GM23248 (cell line): ENCODE results near the gene FGGY. TPM values are rescaled to one million over a fixed set of nuclear protein-coding genes. Genes with fewer than 3 reads are reported as not detected.
A peak's percentile ranks its signal among the peaks of the same experiment; 100 is the strongest.

Experiments used
- DNase-seq: peaks from one replicate; pipeline ENCODE4 v3.0.0-alpha.2; 2015
- H2AFZ ChIP-seq: fragments of 200-600 bp; sonication (generic); 2 replicates; pipeline ENCODE4 v1.6.1; 2016; ENCODE audit warnings: antibody characterized with exemption
- H3F3A ChIP-seq: fragments of 200-600 bp; sonication (generic); 2 replicates; pipeline ENCODE4 v1.6.1; 2016; ENCODE audit warnings: mild to moderate bottlenecking, antibody characterized with exemption, mixed run types; ENCODE audit not compliant: insufficient read depth
- H3K27ac ChIP-seq: fragments of 200-600 bp; sonication (generic); 2 replicates; pipeline ENCODE4 v1.5.1; 2016; ENCODE audit warnings: mild to moderate bottlenecking
- H3K27me3 ChIP-seq: fragments of 200-600 bp; sonication (generic); replicated peaks from 2 replicates; pipeline ENCODE4 v1.6.1; 2016; ENCODE audit warnings: mild to moderate bottlenecking; ENCODE audit not compliant: insufficient read depth
- H3K36me3 ChIP-seq: fragments of 200-600 bp; sonication (generic); 2 replicates; pipeline ENCODE4 v1.6.1; 2016; ENCODE audit warnings: low read depth, mild to moderate bottlenecking
- H3K4me1 ChIP-seq: fragments of 200-600 bp; sonication (generic); 2 replicates; pipeline ENCODE4 v1.6.1; 2016; ENCODE audit warnings: mild to moderate bottlenecking; ENCODE audit not compliant: insufficient read depth
- H3K4me2 ChIP-seq: fragments of 200-600 bp; sonication (generic); one replicate; pipeline ENCODE4 v1.6.1; 2016; ENCODE audit warnings: mild to moderate bottlenecking; ENCODE audit not compliant: unreplicated experiment
- H3K4me3 ChIP-seq: fragments of 200-600 bp; sonication (generic); 2 replicates; pipeline ENCODE4 v1.5.1; 2016; ENCODE audit warnings: mild to moderate bottlenecking
- H3K79me2 ChIP-seq: fragments of 200-600 bp; sonication (generic); 2 replicates; pipeline ENCODE4 v1.6.1; 2016; ENCODE audit warnings: mild to moderate bottlenecking; ENCODE audit not compliant: insufficient read depth
- H3K9ac ChIP-seq: fragments of 200-600 bp; sonication (generic); 2 replicates; pipeline ENCODE4 v1.6.1; 2016; ENCODE audit warnings: mild to moderate bottlenecking
- H3K9me2 ChIP-seq: fragments of 200-600 bp; sonication (generic); 2 replicates; pipeline ENCODE4 v1.6.1; 2016; ENCODE audit warnings: mixed run types, mild to moderate bottlenecking, moderate library complexity; ENCODE audit not compliant: insufficient read depth
- H3K9me3 ChIP-seq: fragments of 200-600 bp; sonication (generic); one replicate; pipeline ENCODE4 v1.6.1; 2017; ENCODE audit warnings: low read depth
- H4K20me1 ChIP-seq: fragments of 200-600 bp; sonication (generic); 2 replicates; pipeline ENCODE4 v1.6.0; 2016; ENCODE audit not compliant: insufficient read depth
- EZH2 ChIP-seq: fragments of 200-600 bp; sonication (generic); IDR thresholded peaks from 2 replicates; pipeline ENCODE4 v1.6.1; 2018; ENCODE audit warnings: antibody characterized with exemption, mild to moderate bottlenecking; ENCODE audit not compliant: insufficient read depth, poor library complexity, severe bottlenecking
- EZH2phosphoT487 ChIP-seq: fragments of 200-600 bp; sonication (generic); IDR thresholded peaks from 2 replicates; pipeline ENCODE4 v1.6.1; 2018; ENCODE audit warnings: antibody characterized with exemption, moderate library complexity, mild to moderate bottlenecking, low read depth; ENCODE audit not compliant: insufficient read depth
- WGBS, 2 experiments: methylation state at CpG; one replicate each; pipeline ENCODE4 v1.1.6; 2015 to 2017; ENCODE audit warnings: low lambda C conversion rate in 2 of 2, low coverage in 1 of 2; ENCODE audit errors: missing lambda C conversion rate in 2 of 2; 5-methylcytosine and 5-hydroxymethylcytosine counted together
- in situ Hi-C: fragments of 300-500 bp; cut with MboI; formaldehyde crosslinking; loops from 2 replicates; pipeline ENCODE4 v1.15.0; 2020
- polyA plus RNA-seq: library from polyadenylated mRNA; unstranded; fragments of >200 nt; fragmentation: Nextera tagmentation; extraction: Ambion mirVana; gene quantifications from 2 replicates; pipeline ENCODE4 v1.2.1, GENCODE V29; 2016
- total RNA-seq: library from RNA; depleted of rRNA; stranded (reverse); fragments of >200 nt; shearing (Covaris generic); gene quantifications from 2 replicates; pipeline ENCODE4 v1.2.3, GENCODE V29; 2014

The FGGY gene
- total and polyA plus RNA-seq, 2 experiments from 2014 or later = 12.8 to 16.9 TPM

- Histone ChIP-seq H3K9me3 (no peaks in the 10 kb centered on the region), H3K79me2 (no peaks in the 10 kb centered on the region), H2AFZ (no peak overlapping the region), H3K4me3 (no peak overlapping the region), H3K27me3 (no peaks in the 10 kb centered on the region), H3K27ac (no peak overlapping the region), H4K20me1 (no peaks in the 10 kb centered on the region), H3K4me1 (peaks cover 1% of the 10 kb centered on the region), H3K4me2 (no peak overlapping the region), H3F3A (peaks cover 4% of the 10 kb centered on the region), H3K36me3 (no peaks in the 10 kb centered on the region), H3K9me2 (no peaks in the 10 kb centered on the region), H3K9ac (no peak overlapping the region)
- no peak for DNase-seq
- TF ChIP-seq EZH2phosphoT487 (no peak), EZH2 (no peak)
- WGBS, 2 experiments = 90 to 93% methylated on average over 6 of the region's 6 CpGs
- in situ Hi-C loops = no loop called here
Observed at GRCh38 chr1:59664166-59664565, 367.3 kb downstream of the FGGY start.

GRCh38 chr1:59666106-59666505 lies 369.2 kb downstream of the FGGY start:
- Histone ChIP-seq H3K4me2 (no peak overlapping the region), H3K9me3 (no peaks in the 10 kb centered on the region), H3K9ac (no peak overlapping the region), H3K36me3 (no peaks in the 10 kb centered on the region), H3K27me3 (no peaks in the 10 kb centered on the region), H3K79me2 (no peaks in the 10 kb centered on the region), H3K27ac (no peak overlapping the region), H2AFZ (no peak overlapping the region), H3K9me2 (no peaks in the 10 kb centered on the region), H4K20me1 (no peaks in the 10 kb centered on the region), H3F3A (peaks cover 17% of the 10 kb centered on the region), H3K4me1 (peaks cover 19% of the 10 kb centered on the region), H3K4me3 (no peak overlapping the region)
- no peak for DNase-seq
- in situ Hi-C loops = no loop called here
- WGBS, 2 experiments = 98 to 100% methylated on average over 1 of the region's 1 CpG
- TF ChIP-seq EZH2phosphoT487 (no peak), EZH2 (no peak)

GRCh38 chr1:59667020-59667419 lies 370.1 kb downstream of the FGGY start:
- Histone ChIP-seq H3K79me2 (no peaks in the 10 kb centered on the region), H3K9me3 (no peaks in the 10 kb centered on the region), H3K36me3 (no peaks in the 10 kb centered on the region), H3K4me3 (no peak overlapping the region), H3K4me2 (no peak overlapping the region), H3F3A (peaks cover 17% of the 10 kb centered on the region), H3K27me3 (no peaks in the 10 kb centered on the region), H3K27ac (no peak overlapping the region), H4K20me1 (no peaks in the 10 kb centered on the region), H3K9ac (no peak overlapping the region), H3K9me2 (no peaks in the 10 kb centered on the region), H3K4me1 (peaks cover 19% of the 10 kb centered on the region), H2AFZ (no peak overlapping the region)
- in situ Hi-C loops = no loop called here
- WGBS, 2 experiments = 93 to 97% methylated on average over 3 of the region's 3 CpGs
- TF ChIP-seq EZH2phosphoT487 (no peak), EZH2 (no peak)
- DNase-seq = no peak

GRCh38 chr1:59669752-59670312 lies 372.9 kb downstream of the FGGY start:
- Histone ChIP-seq H3K27me3 (no peaks in the 10 kb centered on the region), H2AFZ (peak overlapping the region; percentile 63), H3K9me3 (no peaks in the 10 kb centered on the region), H3K27ac (peak overlapping the region; percentile 61), H3K4me1 (peaks cover 26% of the 10 kb centered on the region), H3K9ac (peak overlapping the region; percentile 46), H3K36me3 (no peaks in the 10 kb centered on the region), H3K79me2 (no peaks in the 10 kb centered on the region), H3K9me2 (no peaks in the 10 kb centered on the region), H3K4me2 (peak overlapping the region; percentile 66), H4K20me1 (no peaks in the 10 kb centered on the region), H3K4me3 (peak overlapping the region; percentile 30; the same call in 1 of the 2 replicates), H3F3A (peaks cover 25% of the 10 kb centered on the region)
- in situ Hi-C loops = no loop called here
- peak; percentile 91 for DNase-seq
- no peak for TF ChIP-seq EZH2phosphoT487
- TF ChIP-seq EZH2 = no peak
- WGBS, 2 experiments = 5% methylated on average over 9 of the region's 9 CpGs
